DLD1 (cell line): Measurements from ENCODE around the gene NXPH4.

Experiments
- in situ Hi-C: cut with HindIII; loops from 2 replicates; pipeline ENCODE4 v1.10.0; 2017; ENCODE audit warnings: low sequenced_read_pairs

The NXPH4 gene

GRCh38 chr12:57218030-57218853 lies 1.6 kb downstream of the NXPH4 start:
- in situ Hi-C loops, result no loop called here

GRCh38 chr12:57219205-57219992 lies 2.8 kb downstream of the NXPH4 start:
- in situ Hi-C loops, result no loop called here

GRCh38 chr12:57219993-57220754 lies 3.6 kb downstream of the NXPH4 start:
- in situ Hi-C loops, result no loop called here

GRCh38 chr12:57220770-57221168 lies 4.2 kb downstream of the NXPH4 start:
- in situ Hi-C loops, result no loop called here

- in situ Hi-C loops, result no loop called here
Measured at GRCh38 chr12:57221169-57221917, 4.7 kb downstream of the NXPH4 start.

GRCh38 chr12:57222286-57223190 lies 5.9 kb downstream of the NXPH4 start:
- in situ Hi-C loops, result no loop called here

GRCh38 chr12:57223191-57224165 lies 6.9 kb downstream of the NXPH4 start:
- in situ Hi-C loops, result no loop called here

- in situ Hi-C loops, result no loop called here
Measured at GRCh38 chr12:57224278-57224972, 7.8 kb downstream of the NXPH4 start.

- in situ Hi-C loops, result no loop called here
Measured at GRCh38 chr12:57224973-57225679, 8.5 kb downstream of the NXPH4 start.

- in situ Hi-C loops, result no loop called here
Measured at GRCh38 chr12:57225680-57226210, 9.2 kb downstream of the NXPH4 start.

- in situ Hi-C loops, result no loop called here
Measured at GRCh38 chr12:57226588-57227314, 10.2 kb downstream of the NXPH4 start.

- in situ Hi-C loops, result no loop called here
Measured at GRCh38 chr12:57227315-57228115, 10.9 kb downstream of the NXPH4 start.

GRCh38 chr12:57229046-57229633 lies 12.5 kb downstream of the NXPH4 start:
- in situ Hi-C loops, result no loop called here

- in situ Hi-C loops, result no loop called here
Measured at GRCh38 chr12:57229634-57230380, 13.2 kb downstream of the NXPH4 start, which contains the start of gene SHMT2. Gene SHMT2, plus strand, starts transcription at chr12:57229711. Its CDS starts 68 bp downstream, at chr12:57229779.
